ENCODE measurements around the gene SETD2.
"Not testable (repeated sequence)": the region's sequence is repeated elsewhere in the genome, so short reads cannot be mapped to it uniquely, and the experiment has no call there.

The SETD2 gene, protein sequence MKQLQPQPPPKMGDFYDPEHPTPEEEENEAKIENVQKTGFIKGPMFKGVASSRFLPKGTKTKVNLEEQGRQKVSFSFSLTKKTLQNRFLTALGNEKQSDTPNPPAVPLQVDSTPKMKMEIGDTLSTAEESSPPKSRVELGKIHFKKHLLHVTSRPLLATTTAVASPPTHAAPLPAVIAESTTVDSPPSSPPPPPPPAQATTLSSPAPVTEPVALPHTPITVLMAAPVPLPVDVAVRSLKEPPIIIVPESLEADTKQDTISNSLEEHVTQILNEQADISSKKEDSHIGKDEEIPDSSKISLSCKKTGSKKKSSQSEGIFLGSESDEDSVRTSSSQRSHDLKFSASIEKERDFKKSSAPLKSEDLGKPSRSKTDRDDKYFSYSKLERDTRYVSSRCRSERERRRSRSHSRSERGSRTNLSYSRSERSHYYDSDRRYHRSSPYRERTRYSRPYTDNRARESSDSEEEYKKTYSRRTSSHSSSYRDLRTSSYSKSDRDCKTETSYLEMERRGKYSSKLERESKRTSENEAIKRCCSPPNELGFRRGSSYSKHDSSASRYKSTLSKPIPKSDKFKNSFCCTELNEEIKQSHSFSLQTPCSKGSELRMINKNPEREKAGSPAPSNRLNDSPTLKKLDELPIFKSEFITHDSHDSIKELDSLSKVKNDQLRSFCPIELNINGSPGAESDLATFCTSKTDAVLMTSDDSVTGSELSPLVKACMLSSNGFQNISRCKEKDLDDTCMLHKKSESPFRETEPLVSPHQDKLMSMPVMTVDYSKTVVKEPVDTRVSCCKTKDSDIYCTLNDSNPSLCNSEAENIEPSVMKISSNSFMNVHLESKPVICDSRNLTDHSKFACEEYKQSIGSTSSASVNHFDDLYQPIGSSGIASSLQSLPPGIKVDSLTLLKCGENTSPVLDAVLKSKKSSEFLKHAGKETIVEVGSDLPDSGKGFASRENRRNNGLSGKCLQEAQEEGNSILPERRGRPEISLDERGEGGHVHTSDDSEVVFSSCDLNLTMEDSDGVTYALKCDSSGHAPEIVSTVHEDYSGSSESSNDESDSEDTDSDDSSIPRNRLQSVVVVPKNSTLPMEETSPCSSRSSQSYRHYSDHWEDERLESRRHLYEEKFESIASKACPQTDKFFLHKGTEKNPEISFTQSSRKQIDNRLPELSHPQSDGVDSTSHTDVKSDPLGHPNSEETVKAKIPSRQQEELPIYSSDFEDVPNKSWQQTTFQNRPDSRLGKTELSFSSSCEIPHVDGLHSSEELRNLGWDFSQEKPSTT (N-terminal part only)

DNA sequence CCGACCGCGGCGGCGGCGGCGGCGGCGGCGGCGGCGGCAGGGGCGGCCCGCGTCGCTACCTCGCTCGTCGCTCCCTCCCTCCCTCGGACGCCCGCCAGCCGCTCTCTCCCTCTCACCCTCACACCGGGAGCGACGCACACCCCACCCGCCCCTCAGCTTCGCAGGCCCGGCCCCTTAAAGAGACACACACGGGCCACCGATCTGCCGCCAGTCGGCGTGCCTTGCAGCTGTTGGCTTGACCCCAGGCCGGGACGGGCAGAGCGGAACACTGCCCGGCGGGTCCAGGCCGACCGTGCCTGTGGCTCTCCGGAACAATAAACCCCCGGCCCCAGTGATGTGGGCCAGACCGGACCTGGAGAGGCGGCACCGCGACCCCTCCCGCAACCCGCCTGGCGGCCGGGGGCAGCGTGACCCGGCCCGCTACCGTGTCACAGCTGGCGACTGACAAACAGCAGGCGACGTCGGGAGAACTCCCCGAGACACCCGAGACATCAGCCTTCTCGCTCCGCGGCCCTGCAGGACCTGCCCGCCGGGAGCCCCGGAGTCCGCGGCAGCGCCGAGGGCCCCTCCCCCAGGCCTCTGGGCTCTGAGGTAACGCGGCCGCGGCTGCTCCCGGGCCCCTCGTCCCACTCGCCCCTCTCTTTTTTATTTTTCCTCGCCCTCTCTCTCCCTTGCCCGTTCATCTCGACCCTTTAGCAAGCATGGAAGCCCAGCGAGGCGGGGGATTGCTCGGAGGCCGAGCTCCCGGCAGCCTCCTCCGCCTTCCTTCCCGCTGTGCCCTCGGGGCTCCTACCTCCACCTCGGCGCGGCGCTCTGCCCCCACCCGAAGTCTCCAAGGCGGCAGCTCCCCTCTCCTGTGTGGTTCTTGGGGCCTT is at the start of gene SETD2:
TSS of gene SETD2 (minus strand) at position 107 of the 875 bp plus-strand sequence. CDS start 189 bp downstream, outside the sequence.
- TF ChIP-seq, protein P1, sequence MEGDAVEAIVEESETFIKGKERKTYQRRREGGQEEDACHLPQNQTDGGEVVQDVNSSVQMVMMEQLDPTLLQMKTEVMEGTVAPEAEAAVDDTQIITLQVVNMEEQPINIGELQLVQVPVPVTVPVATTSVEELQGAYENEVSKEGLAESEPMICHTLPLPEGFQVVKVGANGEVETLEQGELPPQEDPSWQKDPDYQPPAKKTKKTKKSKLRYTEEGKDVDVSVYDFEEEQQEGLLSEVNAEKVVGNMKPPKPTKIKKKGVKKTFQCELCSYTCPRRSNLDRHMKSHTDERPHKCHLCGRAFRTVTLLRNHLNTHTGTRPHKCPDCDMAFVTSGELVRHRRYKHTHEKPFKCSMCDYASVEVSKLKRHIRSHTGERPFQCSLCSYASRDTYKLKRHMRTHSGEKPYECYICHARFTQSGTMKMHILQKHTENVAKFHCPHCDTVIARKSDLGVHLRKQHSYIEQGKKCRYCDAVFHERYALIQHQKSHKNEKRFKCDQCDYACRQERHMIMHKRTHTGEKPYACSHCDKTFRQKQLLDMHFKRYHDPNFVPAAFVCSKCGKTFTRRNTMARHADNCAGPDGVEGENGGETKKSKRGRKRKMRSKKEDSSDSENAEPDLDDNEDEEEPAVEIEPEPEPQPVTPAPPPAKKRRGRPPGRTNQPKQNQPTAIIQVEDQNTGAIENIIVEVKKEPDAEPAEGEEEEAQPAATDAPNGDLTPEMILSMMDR (IDR thresholded peaks at IDR 0.05; ENCODE audit: insufficient read depth, low read length, poor library complexity, severe bottlenecking) = peak; percentile 81
- Histone ChIP-seq H3K4me3 (replicated peaks; ENCODE audit: low read depth, low read length) (peak within 1 kb of the TSS; percentile 91), H3K27me3 (replicated peaks; ENCODE audit: control insufficient read depth, insufficient read depth, low read length) (no peaks in the 10 kb centered on the region), H3K36me3 (ENCODE audit: control insufficient read depth, insufficient read depth, low read length) (no peaks in the 10 kb centered on the region)
- DNase-seq (ENCODE audit: extremely low read depth, insufficient read length) = peak; percentile 91

DNA sequence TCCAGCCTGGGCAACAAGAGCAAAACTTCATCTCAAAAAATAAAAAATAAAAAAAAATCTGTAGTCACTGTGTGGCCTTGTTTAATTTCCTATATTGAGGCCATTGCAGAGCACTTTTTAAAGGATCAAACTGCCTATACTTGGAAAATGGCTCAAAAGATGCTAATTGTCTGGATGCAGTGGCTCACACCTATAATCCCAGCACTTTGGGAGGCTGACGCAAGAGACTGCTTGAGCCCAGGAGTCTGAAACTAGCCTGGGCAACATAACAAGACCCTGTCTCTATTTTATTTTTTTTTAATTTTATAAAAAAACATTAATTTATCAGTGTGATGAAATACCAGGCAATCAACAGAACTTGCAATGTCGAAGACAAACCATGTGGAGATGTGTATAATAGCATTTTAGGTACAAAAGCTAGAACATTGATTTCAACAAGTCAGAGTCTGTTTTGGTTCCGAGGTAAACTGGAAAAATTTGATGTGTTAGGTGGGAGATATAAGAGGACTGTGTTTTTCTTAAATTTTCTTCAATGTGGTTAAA is 47.0 kb upstream of the SETD2 start:
- Histone ChIP-seq H3K36me3 (ENCODE audit: control insufficient read depth, insufficient read depth, low read length) (no peaks in the 10 kb centered on the region), H3K27me3 (replicated peaks; ENCODE audit: control insufficient read depth, insufficient read depth, low read length) (no peaks in the 10 kb centered on the region), H3K4me3 (replicated peaks; ENCODE audit: low read depth, low read length) (no peak overlapping the region)
- TF ChIP-seq, protein P1 (IDR thresholded peaks at IDR 0.05; ENCODE audit: insufficient read depth, low read length, poor library complexity, severe bottlenecking) = no peak
- no peak for DNase-seq (ENCODE audit: extremely low read depth, insufficient read length)

DNA sequence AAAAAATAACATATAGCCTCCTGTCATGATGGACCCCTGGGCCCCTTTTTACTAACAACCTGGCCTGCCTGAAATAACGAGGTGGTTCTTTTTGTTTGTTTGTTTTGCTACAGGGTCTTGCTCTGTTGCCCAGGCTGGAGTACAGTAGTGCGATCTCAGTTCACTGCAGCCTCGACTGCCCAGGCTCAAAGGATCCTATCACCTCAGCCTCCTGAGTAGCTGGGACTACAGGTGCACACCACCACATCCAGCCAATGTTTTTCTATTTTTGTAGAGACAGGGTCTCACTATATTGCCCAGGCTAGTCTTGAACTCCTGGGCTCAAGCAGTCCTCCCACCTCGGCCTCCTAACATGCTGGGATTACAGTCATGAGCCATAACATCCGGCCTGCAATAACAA is 42.1 kb upstream of the SETD2 start:
- not testable (repeated sequence) for H3K36me3 ChIP-seq (ENCODE audit: control insufficient read depth, insufficient read depth, low read length); DNase-seq (ENCODE audit: extremely low read depth, insufficient read length); H3K27me3 ChIP-seq (replicated peaks; ENCODE audit: control insufficient read depth, insufficient read depth, low read length); H3K4me3 ChIP-seq (replicated peaks; ENCODE audit: low read depth, low read length)

DNA sequence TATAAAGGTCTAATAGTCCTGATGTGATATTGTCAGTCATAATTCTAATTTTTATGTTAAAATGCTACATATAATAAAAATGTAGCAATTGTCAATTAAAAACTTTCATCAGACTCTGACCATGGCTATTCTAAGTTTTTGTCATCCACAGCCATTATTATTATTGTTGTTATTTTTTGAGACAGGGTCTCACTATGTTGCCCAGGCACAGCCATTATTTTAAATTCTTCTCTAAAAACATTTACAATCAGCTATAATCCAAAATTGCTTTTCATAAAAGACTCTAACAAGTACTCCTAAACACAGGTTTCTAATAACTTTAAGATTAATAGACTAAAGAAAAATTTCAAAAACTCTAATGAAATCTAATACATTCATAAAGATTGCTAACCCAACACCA is 41.0 kb upstream of the SETD2 start:
- no peak overlapping the region for H3K4me3 ChIP-seq (replicated peaks; ENCODE audit: low read depth, low read length)
- H3K27me3 ChIP-seq (replicated peaks; ENCODE audit: control insufficient read depth, insufficient read depth, low read length) = no peaks in the 10 kb centered on the region
- TF ChIP-seq, protein P1 (IDR thresholded peaks at IDR 0.05; ENCODE audit: insufficient read depth, low read length, poor library complexity, severe bottlenecking) = no peak
- no peaks in the 10 kb centered on the region for H3K36me3 ChIP-seq (ENCODE audit: control insufficient read depth, insufficient read depth, low read length)
- DNase-seq (ENCODE audit: extremely low read depth, insufficient read length) = no peak

DNA sequence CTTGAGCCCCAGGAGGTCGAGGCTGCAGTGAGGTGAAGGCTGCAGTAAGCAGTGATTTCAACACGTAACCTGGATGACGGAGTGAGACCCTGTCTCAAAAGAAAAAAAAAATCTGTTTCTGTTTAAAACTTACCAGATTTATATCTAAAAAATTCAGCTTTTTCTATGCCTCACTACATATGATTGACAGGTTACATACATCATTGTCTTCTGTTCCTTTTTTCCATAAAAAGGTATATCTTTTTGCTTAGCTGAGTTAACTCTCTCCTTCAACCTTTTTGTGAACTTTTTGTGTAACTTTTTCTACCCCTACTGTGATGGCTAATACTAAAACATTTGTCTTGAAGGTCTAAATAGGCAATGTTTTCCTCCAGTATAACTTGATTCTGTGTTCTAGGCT is 38.6 kb upstream of the SETD2 start:
- TF ChIP-seq, protein P1 (IDR thresholded peaks at IDR 0.05; ENCODE audit: insufficient read depth, low read length, poor library complexity, severe bottlenecking) = no peak
- Histone ChIP-seq H3K4me3 (replicated peaks; ENCODE audit: low read depth, low read length) (no peak overlapping the region), H3K36me3 (ENCODE audit: control insufficient read depth, insufficient read depth, low read length) (no peaks in the 10 kb centered on the region), H3K27me3 (replicated peaks; ENCODE audit: control insufficient read depth, insufficient read depth, low read length) (no peaks in the 10 kb centered on the region)
- no peak for DNase-seq (ENCODE audit: extremely low read depth, insufficient read length)

Data from GM06990 (cell line).